Astrocyte (in vitro differentiated cells and primary cell): ENCODE data around the gene FYCO1.

Source experiments
- CTCF ChIP-seq: IDR thresholded peaks from 2 replicates; pipeline ENCODE4 v1.5.1; 2011; ENCODE audit warnings: low read depth, mild to moderate bottlenecking, inconsistent platforms, low read length, moderate library complexity; ENCODE audit not compliant: insufficient read depth
- EZH2 ChIP-seq: IDR thresholded peaks from 2 replicates; pipeline ENCODE4 v1.6.1; 2012; ENCODE audit warnings: mild to moderate bottlenecking, low read length, inconsistent platforms; ENCODE audit not compliant: insufficient read depth

DNA sequence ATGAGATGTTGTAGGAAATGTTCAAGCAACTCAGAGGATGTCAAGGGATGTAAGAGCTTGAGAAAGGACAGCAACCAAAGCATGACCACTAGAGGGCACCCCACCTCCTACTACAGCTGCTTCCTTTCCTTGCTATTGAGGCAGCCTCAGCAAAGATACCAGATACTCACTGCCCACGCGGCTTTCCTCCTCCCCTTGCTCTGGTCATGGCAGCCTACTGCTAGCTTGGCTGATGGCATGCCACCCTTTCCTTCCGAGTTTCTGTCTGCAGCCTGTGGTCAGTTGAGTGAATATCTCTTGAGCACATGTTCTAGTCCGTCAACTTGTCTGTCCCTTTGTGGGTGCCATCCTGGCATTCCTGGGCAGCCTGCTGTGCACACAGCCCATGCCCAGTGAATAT lies 56.8 kb downstream of the FYCO1 start:
- TF ChIP-seq CTCF (peak; percentile 93), EZH2 (no peak)
